IgD-negative memory B cell (primary cell): Measurements from ENCODE around the gene STRIT1. TPM values are rescaled to one million over a fixed set of nuclear protein-coding genes. Genes with fewer than 3 reads are reported as not detected.
A peak's percentile ranks its signal among the peaks of the same experiment; 100 is the strongest.

ENCODE experiments used
- H3K27ac Mint-ChIP-seq, 3 donors: one replicate each; pipeline ENCODE4 v1.8.0; 2020 to 2022; ENCODE audit warnings: mild to moderate bottlenecking in 3 of 3, mixed read lengths in 3 of 3, moderate library complexity in 1 of 3
- H3K27me3 Mint-ChIP-seq: one replicate; pipeline ENCODE4 v1.8.0; 2021; ENCODE audit warnings: mixed read lengths
- H3K36me3 Mint-ChIP-seq: one replicate; pipeline ENCODE4 v1.8.0; 2020; ENCODE audit warnings: mild to moderate bottlenecking, mixed read lengths
- H3K4me1 Mint-ChIP-seq, 3 donors: one replicate each; pipeline ENCODE4 v1.8.0; 2020 to 2022; ENCODE audit warnings: mixed read lengths in 3 of 3, mild to moderate bottlenecking in 1 of 3
- H3K4me3 Mint-ChIP-seq, 4 donors: one replicate each; pipeline ENCODE4 v1.8.0; 2020 to 2022; ENCODE audit warnings: mild to moderate bottlenecking in 4 of 4, mixed read lengths in 4 of 4, moderate library complexity in 3 of 4
- H3K9me3 Mint-ChIP-seq, 3 donors: one replicate each; pipeline ENCODE4 v1.8.0; 2020 to 2021; ENCODE audit warnings: mixed read lengths in 3 of 3, mild to moderate bottlenecking in 1 of 3
- polyA plus RNA-seq: library from polyadenylated mRNA; unstranded; fragments of 300-500 nt; fragmentation: Illumina TruSeq; gene quantifications from one replicate; pipeline ENCODE4 v1.2.3, GENCODE V29; 2021

The STRIT1 gene
- polyA plus RNA-seq, 1 donor from 2014 or later: not detected

- H3K9me3 Mint-ChIP-seq: no peaks in the 10 kb centered on the region
- no peak overlapping the region for H3K27ac Mint-ChIP-seq
- no peaks in the 10 kb centered on the region for H3K27me3 Mint-ChIP-seq
- no peak overlapping the region for H3K4me3 Mint-ChIP-seq
- no peaks in the 10 kb centered on the region for H3K36me3 Mint-ChIP-seq
- no peaks in the 10 kb centered on the region for H3K4me1 Mint-ChIP-seq
Measured at GRCh38 chr3:155323063-155323666, 29.7 kb upstream of the STRIT1 start.

GRCh38 chr3:155321418-155321817 lies 27.9 kb upstream of the STRIT1 start:
- Mint-ChIP-seq H3K4me3 (no peak overlapping the region), H3K27me3 (no peaks in the 10 kb centered on the region), H3K36me3 (no peaks in the 10 kb centered on the region)

GRCh38 chr3:155320934-155321333 lies 27.5 kb upstream of the STRIT1 start:
- Mint-ChIP-seq H3K9me3 (no peaks in the 10 kb centered on the region), H3K27me3 (no peaks in the 10 kb centered on the region), H3K4me1 (no peaks in the 10 kb centered on the region), H3K4me3 (no peak overlapping the region), H3K27ac (peak overlapping the region in 1 of 3 donors; percentile 7), H3K36me3 (no peaks in the 10 kb centered on the region)

More at GRCh38 chr3:155321418-155321817, 27.9 kb upstream of the STRIT1 start:
- no peaks in the 10 kb centered on the region for H3K9me3 Mint-ChIP-seq
- H3K4me1 Mint-ChIP-seq: no peaks in the 10 kb centered on the region
- H3K27ac Mint-ChIP-seq: no peak overlapping the region

- H3K36me3 Mint-ChIP-seq: no peaks in the 10 kb centered on the region
- H3K4me3 Mint-ChIP-seq: no peak overlapping the region
- H3K27ac Mint-ChIP-seq: no peak overlapping the region
- H3K27me3 Mint-ChIP-seq: no peaks in the 10 kb centered on the region
- H3K4me1 Mint-ChIP-seq: no peaks in the 10 kb centered on the region
- no peaks in the 10 kb centered on the region for H3K9me3 Mint-ChIP-seq
Measured at GRCh38 chr3:155318740-155319139, 25.3 kb upstream of the STRIT1 start.

GRCh38 chr3:155317211-155317610 lies 23.7 kb upstream of the STRIT1 start:
- Mint-ChIP-seq H3K36me3 (no peaks in the 10 kb centered on the region), H3K27ac (no peak overlapping the region), H3K4me1 (no peaks in the 10 kb centered on the region), H3K9me3 (no peaks in the 10 kb centered on the region), H3K27me3 (no peaks in the 10 kb centered on the region), H3K4me3 (no peak overlapping the region)

GRCh38 chr3:155316426-155316825 lies 22.9 kb upstream of the STRIT1 start:
- Mint-ChIP-seq H3K36me3 (no peaks in the 10 kb centered on the region), H3K4me1 (no peaks in the 10 kb centered on the region), H3K4me3 (no peak overlapping the region), H3K27me3 (no peaks in the 10 kb centered on the region), H3K27ac (no peak overlapping the region), H3K9me3 (no peaks in the 10 kb centered on the region)

- Mint-ChIP-seq H3K4me3 (no peak overlapping the region), H3K27me3 (no peaks in the 10 kb centered on the region), H3K36me3 (no peaks in the 10 kb centered on the region), H3K27ac (no peak overlapping the region), H3K9me3 (no peaks in the 10 kb centered on the region), H3K4me1 (no peaks in the 10 kb centered on the region)
Measured at GRCh38 chr3:155313916-155314315, 20.4 kb upstream of the STRIT1 start.

GRCh38 chr3:155313300-155313699 lies 19.8 kb upstream of the STRIT1 start:
- H3K9me3 Mint-ChIP-seq: no peaks in the 10 kb centered on the region
- no peak overlapping the region for H3K27ac Mint-ChIP-seq
- H3K4me1 Mint-ChIP-seq: no peaks in the 10 kb centered on the region
- H3K4me3 Mint-ChIP-seq: no peak overlapping the region
- H3K36me3 Mint-ChIP-seq: no peaks in the 10 kb centered on the region
- no peaks in the 10 kb centered on the region for H3K27me3 Mint-ChIP-seq

- Mint-ChIP-seq H3K4me3 (no peak overlapping the region), H3K4me1 (no peaks in the 10 kb centered on the region), H3K9me3 (no peaks in the 10 kb centered on the region), H3K36me3 (no peaks in the 10 kb centered on the region), H3K27ac (no peak overlapping the region), H3K27me3 (no peaks in the 10 kb centered on the region)
Measured at GRCh38 chr3:155312781-155313180, 19.3 kb upstream of the STRIT1 start.

GRCh38 chr3:155309581-155309980 lies 16.1 kb upstream of the STRIT1 start:
- Mint-ChIP-seq H3K36me3 (no peaks in the 10 kb centered on the region), H3K4me3 (no peak overlapping the region), H3K27me3 (no peaks in the 10 kb centered on the region), H3K4me1 (no peaks in the 10 kb centered on the region), H3K9me3 (no peaks in the 10 kb centered on the region), H3K27ac (no peak overlapping the region)

GRCh38 chr3:155308831-155309230 lies 15.3 kb upstream of the STRIT1 start:
- no peak overlapping the region for H3K27ac Mint-ChIP-seq
- H3K36me3 Mint-ChIP-seq: no peaks in the 10 kb centered on the region
- H3K4me3 Mint-ChIP-seq: no peak overlapping the region
- no peaks in the 10 kb centered on the region for H3K27me3 Mint-ChIP-seq
- no peaks in the 10 kb centered on the region for H3K4me1 Mint-ChIP-seq
- H3K9me3 Mint-ChIP-seq: no peaks in the 10 kb centered on the region

- no peak overlapping the region for H3K27ac Mint-ChIP-seq
- no peaks in the 10 kb centered on the region for H3K9me3 Mint-ChIP-seq
- H3K36me3 Mint-ChIP-seq: no peaks in the 10 kb centered on the region
- H3K4me1 Mint-ChIP-seq: no peaks in the 10 kb centered on the region
- H3K27me3 Mint-ChIP-seq: no peaks in the 10 kb centered on the region
- no peak overlapping the region for H3K4me3 Mint-ChIP-seq
Measured at GRCh38 chr3:155307183-155307582, 13.7 kb upstream of the STRIT1 start.

GRCh38 chr3:155304394-155304793 lies 10.9 kb upstream of the STRIT1 start:
- H3K9me3 Mint-ChIP-seq: peaks cover 0 to 3% (median 2%) of the 10 kb centered on the region in 3 donors
- H3K4me3 Mint-ChIP-seq: no peak overlapping the region
- H3K27me3 Mint-ChIP-seq: no peaks in the 10 kb centered on the region
- no peaks in the 10 kb centered on the region for H3K4me1 Mint-ChIP-seq
- H3K36me3 Mint-ChIP-seq: no peaks in the 10 kb centered on the region
- no peak overlapping the region for H3K27ac Mint-ChIP-seq

- Mint-ChIP-seq H3K4me3 (no peak overlapping the region), H3K4me1 (no peaks in the 10 kb centered on the region), H3K36me3 (no peaks in the 10 kb centered on the region), H3K27me3 (no peaks in the 10 kb centered on the region), H3K27ac (no peak overlapping the region), H3K9me3 (peaks cover 0 to 3% (median 2%) of the 10 kb centered on the region in 3 donors)
Measured at GRCh38 chr3:155303540-155304097, 10.1 kb upstream of the STRIT1 start.

GRCh38 chr3:155302891-155303290 lies 9.4 kb upstream of the STRIT1 start:
- Mint-ChIP-seq H3K4me1 (no peaks in the 10 kb centered on the region), H3K36me3 (no peaks in the 10 kb centered on the region), H3K9me3 (peaks cover 0 to 5% (median 2%) of the 10 kb centered on the region in 3 donors), H3K4me3 (no peak overlapping the region), H3K27ac (no peak overlapping the region), H3K27me3 (no peaks in the 10 kb centered on the region)

- H3K27ac Mint-ChIP-seq: no peak overlapping the region
- H3K27me3 Mint-ChIP-seq: no peaks in the 10 kb centered on the region
- no peaks in the 10 kb centered on the region for H3K4me1 Mint-ChIP-seq
- peaks cover 0 to 5% (median 2%) of the 10 kb centered on the region in 3 donors for H3K9me3 Mint-ChIP-seq
- no peak overlapping the region for H3K4me3 Mint-ChIP-seq
- no peaks in the 10 kb centered on the region for H3K36me3 Mint-ChIP-seq
Measured at GRCh38 chr3:155302481-155302880, 9.0 kb upstream of the STRIT1 start.
